H4 (cell line): Measurements from ENCODE around the gene GDF2. TPM values are rescaled to one million over a fixed set of nuclear protein-coding genes. Genes with fewer than 3 reads are reported as not detected.

Source experiments
- DNase-seq: peaks from one replicate; pipeline ENCODE4 v3.0.0-alpha.2; 2015; ENCODE audit warnings: low spot score
- total RNA-seq: library from RNA; depleted of rRNA; stranded (reverse); fragments of >200 nt; shearing (Covaris generic); gene quantifications from 2 replicates; pipeline ENCODE4 v1.2.3, GENCODE V29; 2014

GDF2 gene
- total RNA-seq, 1 experiment from 2014 or later: not detected

- DNase-seq: no peak
Measured at GRCh38 chr10:47291682-47292081, 30.6 kb upstream of the GDF2 start.

GRCh38 chr10:47294057-47294456 is 28.2 kb upstream of the GDF2 start:
- no peak for DNase-seq

GRCh38 chr10:47294501-47294900 is 27.8 kb upstream of the GDF2 start:
- DNase-seq: no peak

- DNase-seq: no peak
Measured at GRCh38 chr10:47295411-47295810, 26.8 kb upstream of the GDF2 start.

- no peak for DNase-seq
Measured at GRCh38 chr10:47296156-47296894, 25.9 kb upstream of the GDF2 start.

- no peak for DNase-seq
Measured at GRCh38 chr10:47296941-47297340, 25.3 kb upstream of the GDF2 start.

- no peak for DNase-seq
Measured at GRCh38 chr10:47297866-47298540, 24.3 kb upstream of the GDF2 start.

- no peak for DNase-seq
Measured at GRCh38 chr10:47298715-47299114, 23.5 kb upstream of the GDF2 start.

- DNase-seq: no peak
Measured at GRCh38 chr10:47299611-47300428, 22.4 kb upstream of the GDF2 start, which contains the start of gene GDF10. Gene GDF10, plus strand, starts transcription at chr10:47300197. Its CDS starts 455 bp downstream, at chr10:47300652.

GRCh38 chr10:47300429-47300931 is 21.8 kb upstream of the GDF2 start:
- no peak for DNase-seq

GRCh38 chr10:47301833-47302232 is 20.4 kb upstream of the GDF2 start:
- no peak for DNase-seq

GRCh38 chr10:47303105-47303504 is 19.1 kb upstream of the GDF2 start:
- DNase-seq: no peak

GRCh38 chr10:47303866-47304265 is 18.4 kb upstream of the GDF2 start:
- DNase-seq: no peak

- no peak for DNase-seq
Measured at GRCh38 chr10:47305566-47305965, 16.7 kb upstream of the GDF2 start.

- DNase-seq: no peak
Measured at GRCh38 chr10:47306387-47307210, 15.7 kb upstream of the GDF2 start.

- no peak for DNase-seq
Measured at GRCh38 chr10:47307381-47307780, 14.9 kb upstream of the GDF2 start.

- no peak for DNase-seq
Measured at GRCh38 chr10:47308775-47309174, 13.5 kb upstream of the GDF2 start.

GRCh38 chr10:47309408-47310089 is 12.7 kb upstream of the GDF2 start:
- DNase-seq: no peak

GRCh38 chr10:47310090-47310505 is 12.2 kb upstream of the GDF2 start:
- no peak for DNase-seq

GRCh38 chr10:47311193-47311931 is 10.9 kb upstream of the GDF2 start:
- DNase-seq: no peak
